ENCODE results near the gene PCYT1B.

The PCYT1B gene

DNA sequence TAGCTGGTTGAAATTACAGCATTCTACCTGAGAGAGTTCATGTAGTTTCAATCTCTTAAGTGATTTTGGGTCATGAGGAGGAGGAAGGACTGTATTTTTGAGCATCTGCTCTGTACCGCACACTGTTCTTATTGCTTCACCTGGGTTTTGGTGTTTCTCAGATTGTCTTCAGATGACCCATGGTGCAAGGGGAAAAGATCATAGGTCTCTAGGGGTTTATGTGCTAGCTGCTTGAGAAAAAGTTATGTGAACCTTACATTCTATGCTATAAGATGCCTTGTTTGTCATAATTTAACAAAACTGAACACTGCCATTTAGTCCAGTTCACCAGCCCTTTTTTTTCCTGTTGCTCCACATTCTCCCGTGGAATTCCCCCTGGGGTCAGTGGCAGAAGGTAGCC lies 121.7 kb downstream of the PCYT1B start:
- Histone ChIP-seq H3K27ac (no peak overlapping the region), H3K4me3 (ENCODE audit: low read depth, low read length) (no peak overlapping the region), H3K27me3 (replicated peaks) (no peaks in the 10 kb centered on the region), H3K36me3 (replicated peaks) (no peaks in the 10 kb centered on the region)
- TF ChIP-seq, protein P1, sequence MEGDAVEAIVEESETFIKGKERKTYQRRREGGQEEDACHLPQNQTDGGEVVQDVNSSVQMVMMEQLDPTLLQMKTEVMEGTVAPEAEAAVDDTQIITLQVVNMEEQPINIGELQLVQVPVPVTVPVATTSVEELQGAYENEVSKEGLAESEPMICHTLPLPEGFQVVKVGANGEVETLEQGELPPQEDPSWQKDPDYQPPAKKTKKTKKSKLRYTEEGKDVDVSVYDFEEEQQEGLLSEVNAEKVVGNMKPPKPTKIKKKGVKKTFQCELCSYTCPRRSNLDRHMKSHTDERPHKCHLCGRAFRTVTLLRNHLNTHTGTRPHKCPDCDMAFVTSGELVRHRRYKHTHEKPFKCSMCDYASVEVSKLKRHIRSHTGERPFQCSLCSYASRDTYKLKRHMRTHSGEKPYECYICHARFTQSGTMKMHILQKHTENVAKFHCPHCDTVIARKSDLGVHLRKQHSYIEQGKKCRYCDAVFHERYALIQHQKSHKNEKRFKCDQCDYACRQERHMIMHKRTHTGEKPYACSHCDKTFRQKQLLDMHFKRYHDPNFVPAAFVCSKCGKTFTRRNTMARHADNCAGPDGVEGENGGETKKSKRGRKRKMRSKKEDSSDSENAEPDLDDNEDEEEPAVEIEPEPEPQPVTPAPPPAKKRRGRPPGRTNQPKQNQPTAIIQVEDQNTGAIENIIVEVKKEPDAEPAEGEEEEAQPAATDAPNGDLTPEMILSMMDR (IDR thresholded peaks at IDR 0.05; ENCODE audit: low read depth, low read length, missing control alignments), result no peak
- in situ Hi-C loops (cut with HindIII; ENCODE audit: low pct_ligation_motif_present, low sequenced_read_pairs), result no loop called here
- DNase-seq, result no peak

DNA sequence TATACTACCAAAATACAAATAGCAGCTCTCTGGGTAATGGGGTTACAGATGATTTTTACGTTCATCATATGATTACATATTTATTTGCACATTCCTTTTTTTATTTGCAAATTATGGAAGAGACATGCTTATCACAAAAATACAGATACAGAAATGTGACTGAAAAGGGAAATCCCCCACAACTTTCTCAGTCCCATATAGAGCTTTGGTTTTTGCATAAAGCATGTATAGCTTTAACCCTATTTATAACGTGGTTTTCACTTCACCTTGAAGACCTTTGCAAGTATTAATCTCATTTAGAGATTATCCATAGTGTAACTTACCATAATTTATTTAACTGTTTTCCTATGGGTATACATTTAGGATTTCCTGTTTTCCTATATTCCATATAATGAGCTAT lies 126.7 kb downstream of the PCYT1B start:
- TF ChIP-seq, protein P1 (IDR thresholded peaks at IDR 0.05; ENCODE audit: low read depth, low read length, missing control alignments), result no peak
- in situ Hi-C loops (cut with HindIII; ENCODE audit: low pct_ligation_motif_present, low sequenced_read_pairs), result no loop called here
- Histone ChIP-seq H3K27me3 (replicated peaks) (no peaks in the 10 kb centered on the region), H3K36me3 (replicated peaks) (no peaks in the 10 kb centered on the region), H3K27ac (no peak overlapping the region), H3K4me3 (ENCODE audit: low read depth, low read length) (no peak overlapping the region)
- DNase-seq, result no peak

DNA sequence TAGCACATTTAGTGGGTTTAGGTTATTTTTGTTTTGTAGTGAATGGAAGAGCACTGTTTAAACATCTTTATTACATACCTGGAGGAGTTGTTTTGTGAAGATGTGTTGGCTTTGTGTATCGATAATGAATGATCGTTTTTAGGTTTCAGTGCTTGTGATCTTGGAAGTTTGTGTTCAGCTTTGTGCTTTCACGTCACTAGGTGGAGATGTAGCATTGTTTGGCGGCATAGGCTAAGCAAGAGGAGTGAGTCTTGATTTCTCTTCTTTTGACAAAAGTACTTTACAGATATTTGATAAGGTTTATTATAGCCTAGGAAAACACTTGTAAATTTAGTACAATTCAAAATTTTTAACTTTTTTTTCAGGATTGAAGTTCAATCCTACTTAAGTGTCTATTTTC lies 131.7 kb downstream of the PCYT1B start:
- in situ Hi-C loops (cut with HindIII; ENCODE audit: low pct_ligation_motif_present, low sequenced_read_pairs), result no loop called here
- DNase-seq, result peak; percentile 5
- Histone ChIP-seq H3K36me3 (replicated peaks) (no peaks in the 10 kb centered on the region), H3K27me3 (replicated peaks) (no peaks in the 10 kb centered on the region), H3K27ac (no peak overlapping the region), H3K4me3 (ENCODE audit: low read depth, low read length) (no peak overlapping the region)
- TF ChIP-seq, protein P1 (IDR thresholded peaks at IDR 0.05; ENCODE audit: low read depth, low read length, missing control alignments), result peak; percentile 43

DNA sequence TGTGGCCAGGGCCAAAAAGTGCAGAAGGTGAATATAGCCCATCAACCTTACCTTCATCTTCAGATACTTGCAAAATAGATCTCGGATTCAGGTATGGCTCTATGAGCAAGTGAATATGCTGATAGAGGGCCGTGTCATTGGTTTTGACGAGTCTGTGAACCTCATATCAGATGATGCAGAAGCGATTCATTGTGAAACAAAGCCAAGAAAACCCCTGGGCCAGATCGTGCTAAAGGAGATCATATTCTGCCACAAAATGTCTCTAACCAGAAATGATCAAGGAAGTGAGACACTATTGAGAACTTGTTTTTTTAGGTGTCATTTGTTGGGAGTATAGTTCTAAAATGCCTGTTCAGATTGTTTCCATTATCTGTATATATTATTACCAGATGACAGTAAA lies 133.7 kb downstream of the PCYT1B start:
- H3K4me3 ChIP-seq (ENCODE audit: low read depth, low read length), result no peak overlapping the region
- H3K27me3 ChIP-seq (replicated peaks), result no peaks in the 10 kb centered on the region
- in situ Hi-C loops (cut with HindIII; ENCODE audit: low pct_ligation_motif_present, low sequenced_read_pairs), result no loop called here
- H3K36me3 ChIP-seq (replicated peaks), result no peaks in the 10 kb centered on the region
- TF ChIP-seq, protein P1 (IDR thresholded peaks at IDR 0.05; ENCODE audit: low read depth, low read length, missing control alignments), result no peak
- DNase-seq, result no peak
- H3K27ac ChIP-seq, result no peak overlapping the region

DNA sequence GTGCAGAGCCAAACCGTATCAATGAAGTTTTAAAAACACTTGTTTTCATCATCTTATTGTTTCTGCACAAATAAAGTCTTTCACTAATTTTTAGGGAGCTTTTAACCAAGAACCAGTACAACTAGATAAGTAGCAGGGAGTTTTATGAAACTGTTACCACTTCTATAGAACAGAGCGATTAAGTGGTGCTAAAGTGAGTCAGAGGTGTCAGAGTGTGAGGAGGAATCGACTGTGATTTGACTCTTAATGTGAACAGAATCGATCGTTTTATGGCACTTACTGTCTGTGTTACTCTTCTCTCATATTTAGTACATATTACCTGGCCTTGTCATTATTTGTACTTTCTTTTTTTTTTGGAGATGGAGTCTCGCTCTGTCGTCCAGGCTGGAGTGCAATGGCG lies 138.8 kb downstream of the PCYT1B start:
- Histone ChIP-seq H3K4me3 (ENCODE audit: low read depth, low read length) (no peak overlapping the region), H3K36me3 (replicated peaks) (no peaks in the 10 kb centered on the region), H3K27me3 (replicated peaks) (no peaks in the 10 kb centered on the region), H3K27ac (no peak overlapping the region)
- TF ChIP-seq, protein P1 (IDR thresholded peaks at IDR 0.05; ENCODE audit: low read depth, low read length, missing control alignments), result no peak
- in situ Hi-C loops (cut with HindIII; ENCODE audit: low pct_ligation_motif_present, low sequenced_read_pairs), result no loop called here
- DNase-seq, result no peak

Measured in brain microvascular endothelial cell (primary cell).